ENCODE data around the gene HUS1B. TPM values are rescaled to one million over a fixed set of nuclear protein-coding genes. Genes with fewer than 3 reads are reported as not detected.

Gene HUS1B
- total and polyA plus RNA-seq, 9 of the 15 experiments (the other 6 are each of a cell fraction or from before 2014, with no cell fraction given), result 0.16 to 1.4 (median 0.38) TPM; not detected in 1

- 0 out of 2 replicates have a peak, but pooled peaks have one; percentile 14 for TF ChIP-seq ZBTB33 (CRISPR knock-in tag; IDR thresholded peaks at IDR 0.05)
- no peak for TF ChIP-seq MCM2 (IDR thresholded peaks at IDR 0.05; ENCODE audit: low read depth)
- TF ChIP-seq SREBF2 (CRISPR knock-in tag; IDR thresholded peaks at IDR 0.05), result no peak
- TF ChIP-seq FOSL1 (tag; conservative IDR thresholded peaks at IDR 0.05), result no peak
- TF ChIP-seq GTF2A2 (tag; IDR thresholded peaks at IDR 0.05), result no peak
- TF ChIP-seq NFYB (IDR thresholded peaks at IDR 0.05; ENCODE audit: extremely low read depth, insufficient read length), result no peak
- TF ChIP-seq NFIX (CRISPR knock-in tag; IDR thresholded peaks at IDR 0.05; ENCODE audit: low read depth), result peak; percentile 51
- TF ChIP-seq TRIM28 (IDR thresholded peaks at IDR 0.05), result no peak
- TF ChIP-seq PHF20 (IDR thresholded peaks at IDR 0.05; ENCODE audit: partially characterized antibody), result no peak
- TF ChIP-seq CGGBP1 (CRISPR knock-in tag; IDR thresholded peaks at IDR 0.05), result no peak
- no peak for TF ChIP-seq FOXA1 (IDR thresholded peaks at IDR 0.05; ENCODE audit: borderline replicate concordance)
- TF ChIP-seq ETV1 (tag; conservative IDR thresholded peaks at IDR 0.05; ENCODE audit: low read depth), result no peak
- TF ChIP-seq ZNF518B (CRISPR knock-in tag; IDR thresholded peaks at IDR 0.05), result no peak
- TF ChIP-seq POLR2G (IDR thresholded peaks at IDR 0.05; ENCODE audit: low read depth, low read length), result no peak
- TF ChIP-seq NR1H2 (CRISPR knock-in tag; IDR thresholded peaks at IDR 0.05), result no peak
- no peak for TF ChIP-seq TAF15 (IDR thresholded peaks at IDR 0.05; ENCODE audit: low read depth, low read length)
- TF ChIP-seq ELF4 (CRISPR knock-in tag; IDR thresholded peaks at IDR 0.05), result 0 out of 2 replicates have a peak, but pooled peaks have one; percentile 29
- no peak for TF ChIP-seq GTF2B (IDR thresholded peaks at IDR 0.05; ENCODE audit: extremely low read depth, insufficient read length)
- no peak for TF ChIP-seq ZNF354B (CRISPR knock-in tag; IDR thresholded peaks at IDR 0.05)
Measured at GRCh38 chr6:659716-660581, 3.0 kb upstream of the HUS1B start (continued).
